ENCODE measurements around the gene SEMA3C.

SEMA3C gene

DNA sequence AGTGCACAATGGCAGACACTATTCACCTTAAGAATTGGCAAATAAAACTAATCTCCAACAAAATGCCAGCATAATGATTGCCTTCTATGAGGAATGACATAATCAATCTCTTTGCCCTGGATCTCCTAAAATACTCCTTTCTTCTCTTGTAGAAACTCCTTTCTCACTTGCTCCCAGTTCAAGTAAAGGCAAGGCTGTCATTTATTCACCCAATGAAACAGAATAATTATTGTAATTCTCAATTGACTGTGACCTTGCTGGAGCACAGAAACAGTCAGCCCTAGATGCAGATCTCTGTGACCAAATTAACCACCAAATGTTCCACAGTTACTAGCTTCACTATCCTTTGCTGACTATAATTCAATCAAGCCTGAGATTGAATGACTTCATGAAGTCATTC, 99.3 kb downstream of the SEMA3C start:
- no peak for DNase-seq

DNA sequence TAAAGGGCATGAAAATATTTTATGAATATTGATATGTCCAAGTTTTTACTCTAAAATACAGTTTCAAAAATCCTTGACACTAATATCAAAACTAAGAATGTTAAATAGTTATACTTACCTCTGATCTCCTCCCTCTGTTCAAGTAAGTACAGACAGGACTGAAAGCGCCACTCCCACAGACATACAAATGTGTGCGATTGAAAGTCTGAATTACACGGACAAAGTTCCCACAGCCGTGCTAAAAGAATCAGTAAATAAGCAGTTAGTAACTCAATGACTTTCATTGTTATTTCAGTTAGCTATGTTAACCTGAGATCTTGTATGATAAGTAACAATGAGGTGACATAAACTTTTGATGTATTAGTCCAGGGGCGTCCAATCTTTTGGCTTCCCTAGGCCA, 100.7 kb downstream of the SEMA3C start:
- DNase-seq: no peak

DNA sequence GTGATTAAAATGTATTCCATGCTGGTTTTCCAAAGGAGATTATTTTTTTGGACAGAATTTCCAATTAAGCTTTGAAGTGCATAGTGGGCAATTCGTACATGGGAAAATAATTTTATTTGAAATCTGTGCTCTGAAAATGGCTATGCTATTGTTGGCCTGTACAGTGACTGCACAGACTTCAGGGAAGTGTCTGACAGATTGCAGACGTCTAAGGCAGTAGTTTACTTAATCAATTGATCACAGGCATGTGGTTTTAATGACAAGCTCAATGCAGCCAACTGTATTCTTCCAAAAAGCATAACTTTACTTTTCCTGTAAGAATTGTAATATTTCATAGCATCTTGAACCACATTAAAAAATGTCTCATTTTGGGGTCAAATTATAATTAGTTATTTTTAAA, 102.0 kb downstream of the SEMA3C start:
- DNase-seq: no peak

DNA sequence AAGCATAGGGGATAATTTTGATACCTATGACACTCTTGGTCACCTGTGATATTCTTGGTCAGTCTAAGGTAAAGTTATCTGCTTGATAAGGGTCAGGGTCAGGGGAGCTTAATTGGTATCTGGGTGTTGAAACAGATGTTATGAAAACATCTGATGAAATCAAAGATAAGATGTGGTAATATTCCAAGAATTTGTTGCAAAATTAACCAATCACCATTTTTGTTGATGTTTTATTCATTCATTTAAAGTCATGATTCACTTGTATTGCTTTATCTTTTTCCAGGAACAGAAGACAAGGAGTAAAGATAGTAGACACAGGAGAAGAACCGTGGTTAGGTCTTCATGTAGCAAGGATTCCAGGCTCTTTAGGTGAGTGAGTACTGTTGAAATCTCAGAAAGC, 103.1 kb downstream of the SEMA3C start:
- no peak for DNase-seq

DNA sequence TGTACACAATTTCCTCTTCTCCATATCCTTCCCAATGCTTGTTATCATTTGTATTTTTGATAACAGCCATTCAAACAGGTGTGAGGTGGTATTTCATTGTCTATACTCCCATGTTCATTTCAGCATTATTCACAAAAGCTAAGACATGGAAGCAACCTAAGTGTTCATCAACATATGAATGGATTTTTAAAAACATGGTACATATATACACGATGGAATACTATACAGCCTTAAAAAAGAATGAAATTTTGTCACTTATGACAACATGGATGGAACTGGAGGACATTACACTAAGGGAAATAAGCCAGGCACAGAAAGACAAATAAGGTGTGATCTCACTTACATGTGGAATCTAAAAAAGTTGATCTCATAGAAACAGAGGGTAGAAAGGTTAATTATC, 109.3 kb downstream of the SEMA3C start:
- DNase-seq: no peak

DNA sequence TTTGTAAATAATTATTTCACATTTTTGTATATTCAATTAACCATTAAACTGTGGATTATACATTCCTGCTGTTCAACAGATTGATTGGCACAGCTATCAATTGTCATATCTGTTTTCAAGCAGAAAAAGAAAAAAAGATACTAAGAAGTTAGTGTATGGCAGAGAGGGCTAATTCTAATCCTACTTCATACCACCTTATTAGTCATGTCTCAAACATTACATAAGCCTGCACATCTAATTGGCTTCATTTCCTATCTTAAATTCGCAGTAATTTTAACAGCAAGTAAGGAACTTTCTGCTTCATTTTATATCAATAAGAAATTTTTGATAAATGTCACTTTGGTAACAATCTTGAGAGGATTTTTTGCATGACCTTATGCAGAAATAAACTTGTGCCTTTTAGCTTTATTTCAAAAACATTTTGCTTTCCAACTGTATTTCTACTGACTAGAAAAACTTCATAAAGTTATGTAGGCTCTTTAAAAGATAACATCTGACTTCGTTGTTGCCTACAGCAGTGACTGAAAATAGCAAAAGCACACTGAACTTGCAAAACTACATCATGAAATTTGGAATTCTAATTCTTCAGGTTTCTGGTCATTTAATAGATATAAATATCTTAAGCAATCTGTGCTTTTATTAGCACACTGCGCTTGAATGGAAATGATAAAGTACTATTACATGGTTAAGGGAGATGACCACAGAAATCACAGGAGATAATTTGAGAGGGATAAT, 111.5 kb downstream of the SEMA3C start:
- DNase-seq: no peak

DNA sequence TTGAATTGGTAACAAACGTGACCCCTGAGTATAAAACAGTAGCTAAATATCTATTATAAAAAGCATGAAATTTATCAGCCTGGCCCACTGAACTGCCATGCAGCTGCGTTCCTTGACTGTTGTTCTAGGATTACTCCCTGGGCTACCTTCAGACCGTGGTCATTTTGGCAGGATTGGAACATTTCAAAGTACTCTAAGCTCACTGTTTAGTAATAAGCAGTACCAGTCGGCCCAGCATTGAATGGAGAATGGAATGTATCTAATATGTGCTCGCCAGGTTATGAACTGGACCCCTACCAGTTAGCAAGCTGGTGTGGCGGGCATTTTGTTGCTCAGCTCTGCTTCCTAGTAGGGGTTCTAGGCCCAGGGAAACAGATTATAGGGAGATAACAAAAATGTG, 112.2 kb downstream of the SEMA3C start:
- no peak for DNase-seq

DNA sequence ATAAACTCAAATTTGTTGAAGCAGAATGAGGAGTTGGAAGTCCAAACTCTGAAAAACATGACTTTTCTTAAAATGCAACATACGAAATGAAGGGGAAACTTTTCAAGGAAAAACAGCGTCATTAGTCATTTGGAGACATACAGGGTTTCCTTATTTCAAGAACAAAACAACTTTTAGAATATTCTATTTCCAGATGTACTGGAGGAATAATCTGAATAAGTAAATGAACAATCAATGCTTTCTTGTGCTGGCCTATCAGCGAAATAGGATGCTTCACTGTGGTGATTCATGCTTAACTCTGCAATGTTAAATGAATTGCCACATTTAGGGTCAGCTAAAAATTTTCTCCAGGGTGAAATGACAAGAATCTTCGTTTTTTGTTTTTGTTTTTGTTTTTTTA, 114.3 kb downstream of the SEMA3C start:
- no peak for DNase-seq

DNA sequence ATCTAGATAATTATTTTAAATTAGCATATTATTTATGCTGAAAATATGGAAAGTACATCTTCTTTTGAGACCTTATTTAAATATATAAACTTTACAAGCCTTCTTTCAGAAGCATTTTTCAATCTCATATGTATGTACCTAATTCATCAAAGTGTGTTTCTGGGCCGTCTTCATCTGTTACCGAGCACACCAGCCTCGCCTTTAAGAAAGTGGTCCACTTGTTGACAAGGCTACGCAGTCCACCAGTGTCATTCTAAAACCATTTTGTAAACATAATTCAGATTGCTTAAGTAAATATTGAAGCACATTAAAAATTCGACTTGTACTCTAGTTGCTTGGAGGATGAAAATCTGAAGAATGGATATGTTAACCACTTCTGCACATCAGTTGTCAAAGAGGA, 116.3 kb downstream of the SEMA3C start:
- no peak for DNase-seq

DNA sequence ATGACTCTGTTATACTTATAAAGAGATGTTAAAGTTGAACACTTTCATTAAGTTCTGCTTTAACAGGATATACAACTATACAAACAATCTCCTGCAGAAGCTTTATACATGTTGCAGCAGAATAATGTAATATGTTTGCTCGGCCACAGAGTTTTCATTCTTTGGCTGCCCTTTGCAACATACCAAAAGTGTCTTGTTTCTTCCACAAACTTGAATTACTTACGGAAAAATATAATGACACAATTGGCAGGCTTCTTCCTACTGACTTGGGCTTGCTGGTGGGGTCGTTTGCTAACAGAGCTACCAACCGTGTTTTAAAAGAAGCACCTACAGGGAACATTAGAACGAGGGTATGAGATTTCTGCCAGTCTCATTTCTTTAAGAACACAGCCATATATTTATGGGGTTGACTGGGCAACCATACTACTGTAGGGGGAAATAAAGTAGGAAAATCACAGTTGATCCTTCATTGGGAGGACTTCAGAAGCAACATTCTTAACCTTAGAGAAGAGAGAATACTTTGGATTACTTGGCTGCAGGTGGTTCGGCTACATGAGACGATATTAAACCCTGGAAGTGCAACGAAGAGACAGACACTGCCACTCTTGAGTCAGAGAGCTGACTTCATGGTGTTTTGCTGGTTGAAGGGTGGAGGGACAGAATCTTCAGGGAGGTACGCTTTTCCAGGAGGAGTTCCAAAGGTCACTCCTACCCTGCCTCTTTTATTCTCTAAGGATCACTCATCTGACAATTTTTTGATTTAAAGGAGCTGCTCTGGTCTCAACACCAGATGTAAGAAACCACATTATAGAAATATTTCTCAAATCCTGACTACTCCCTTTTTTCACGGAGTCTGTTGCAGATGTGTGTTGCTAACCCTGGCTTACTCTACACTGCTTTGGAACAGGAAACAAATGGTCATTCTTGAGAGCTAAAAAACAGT, 123.9 kb downstream of the SEMA3C start:
- DNase-seq: peak; percentile 40

DNA sequence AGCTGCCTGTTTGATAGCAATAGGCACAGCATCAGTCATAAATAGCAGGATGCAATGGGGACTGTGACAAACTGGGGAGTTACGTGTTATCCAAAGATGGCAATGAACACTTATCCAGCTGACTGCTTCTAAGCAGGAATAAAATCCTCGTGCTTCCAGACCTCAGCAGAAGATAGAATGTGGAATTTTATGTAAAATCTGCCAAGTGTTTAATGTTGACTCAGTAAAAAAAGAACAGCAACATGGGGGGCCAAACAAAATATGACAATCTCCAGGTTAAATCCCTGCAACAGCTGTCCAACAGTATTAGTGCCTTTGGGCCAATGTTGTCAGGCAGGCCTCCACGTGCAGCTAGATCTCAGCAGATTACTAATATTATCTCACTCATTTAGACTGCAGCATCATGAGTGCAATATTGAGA, 127.3 kb downstream of the SEMA3C start:
- no peak for DNase-seq

DNA sequence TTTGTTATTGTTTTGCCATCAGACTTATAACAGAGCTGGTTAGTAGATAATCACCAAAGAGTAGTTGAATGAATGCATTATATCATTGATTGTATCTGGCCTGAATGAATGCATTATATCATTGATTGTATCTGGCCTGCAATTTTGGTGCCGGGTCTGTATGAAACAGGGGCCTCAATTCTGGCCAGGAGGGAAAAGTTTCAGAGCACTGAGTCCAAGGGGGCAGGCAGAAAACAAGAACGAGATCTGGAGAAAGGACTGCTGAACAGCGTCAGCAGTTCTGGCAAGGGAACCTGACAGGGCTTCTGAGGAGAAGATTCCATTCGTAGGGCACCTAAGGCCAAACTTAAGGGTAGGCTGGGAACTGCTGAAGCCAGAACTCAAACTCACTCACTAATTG, 128.0 kb downstream of the SEMA3C start:
- DNase-seq: no peak

DNA sequence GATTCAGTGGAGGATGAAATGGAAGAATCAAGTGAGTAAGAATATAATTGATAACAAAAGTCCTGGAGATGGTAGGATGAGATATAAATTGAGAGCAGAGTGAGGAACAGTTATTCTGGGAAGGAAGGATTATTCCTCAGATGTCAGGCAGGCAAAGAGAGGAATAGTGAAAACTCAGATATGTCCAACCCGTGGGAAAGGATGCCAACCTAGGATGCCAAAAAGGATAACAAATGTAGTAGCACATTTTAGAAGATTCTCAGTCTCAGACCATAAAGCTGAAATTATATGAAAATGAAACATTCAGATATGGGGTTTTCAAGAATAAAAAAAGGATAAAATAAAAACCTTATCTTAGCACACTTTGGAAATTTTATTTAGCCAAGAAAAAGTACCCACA, 131.1 kb downstream of the SEMA3C start:
- DNase-seq: no peak

DNA sequence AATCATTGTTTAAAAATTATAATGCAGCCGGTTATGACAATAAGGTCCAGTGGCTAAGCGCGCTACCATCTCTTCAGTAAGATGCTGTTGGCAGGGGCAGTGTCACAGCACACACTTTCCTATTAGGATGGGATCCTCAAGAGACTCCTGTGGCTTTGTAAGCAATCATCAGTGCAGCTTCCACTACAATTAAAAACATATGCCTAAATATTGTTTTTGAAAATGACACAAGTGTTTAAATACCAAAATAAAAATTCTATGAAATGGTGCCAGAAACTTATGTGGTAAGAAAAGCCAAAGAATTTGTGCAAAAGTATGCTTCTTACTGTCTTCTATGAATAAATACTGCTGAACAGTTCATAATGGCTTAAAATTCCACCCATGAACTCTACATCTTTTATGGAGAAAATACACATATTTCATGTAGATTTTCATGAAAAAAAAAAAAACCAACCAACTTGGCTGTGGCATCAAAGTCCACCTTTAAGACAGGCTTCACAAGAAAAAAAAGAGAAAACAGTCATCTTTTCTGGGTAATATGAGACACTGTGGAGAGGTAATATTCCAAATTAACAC, 132.8 kb downstream of the SEMA3C start:
- no peak for DNase-seq

DNA sequence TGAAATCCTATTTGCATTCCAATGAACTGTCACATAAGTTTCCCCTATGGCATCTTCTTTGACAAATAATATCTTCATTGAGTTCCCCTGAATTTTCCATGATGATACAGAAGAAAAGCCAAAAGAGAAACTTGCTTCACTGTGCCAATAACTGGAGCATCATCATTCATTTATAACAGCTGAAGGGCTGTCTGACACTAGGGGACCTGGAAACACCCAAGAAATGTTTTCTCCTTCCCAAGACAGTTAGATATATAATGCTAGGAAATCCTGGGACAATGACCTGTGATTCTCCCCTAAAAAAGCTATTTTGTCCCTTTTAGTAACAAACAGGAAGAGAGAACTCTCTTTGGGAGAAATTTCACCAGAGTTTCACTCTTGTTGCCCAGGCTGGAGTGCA, 133.6 kb downstream of the SEMA3C start:
- DNase-seq: no peak

DNA sequence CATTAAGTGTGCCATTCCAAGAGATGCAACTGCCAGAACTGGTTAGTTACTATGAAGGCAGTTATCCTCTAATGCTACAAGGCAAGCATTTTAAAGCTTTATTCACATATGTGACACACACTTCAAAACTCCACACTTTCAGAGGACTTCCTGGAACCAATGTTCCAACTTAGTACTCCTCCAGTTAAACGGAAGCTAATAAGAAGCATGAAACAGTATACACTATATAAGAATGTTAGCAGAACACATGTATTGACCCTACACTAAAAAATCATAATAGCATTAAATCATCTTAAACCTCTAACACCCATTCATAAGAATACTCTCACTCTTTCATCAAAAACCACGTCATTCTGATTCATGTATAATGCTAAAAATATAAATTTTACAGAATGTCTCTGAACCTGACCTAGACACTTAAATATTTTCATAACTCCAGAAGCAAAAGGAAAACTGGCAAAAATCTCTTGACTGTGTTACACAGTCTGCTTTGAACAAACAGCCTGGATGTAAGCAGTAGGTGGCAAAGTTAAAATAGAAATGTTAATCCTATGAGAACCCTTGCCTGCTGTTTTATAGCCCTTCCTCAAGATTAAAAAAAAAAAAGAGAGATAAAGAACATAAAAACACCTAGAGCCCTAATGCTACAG, 135.0 kb downstream of the SEMA3C start:
- DNase-seq: no peak

DNA sequence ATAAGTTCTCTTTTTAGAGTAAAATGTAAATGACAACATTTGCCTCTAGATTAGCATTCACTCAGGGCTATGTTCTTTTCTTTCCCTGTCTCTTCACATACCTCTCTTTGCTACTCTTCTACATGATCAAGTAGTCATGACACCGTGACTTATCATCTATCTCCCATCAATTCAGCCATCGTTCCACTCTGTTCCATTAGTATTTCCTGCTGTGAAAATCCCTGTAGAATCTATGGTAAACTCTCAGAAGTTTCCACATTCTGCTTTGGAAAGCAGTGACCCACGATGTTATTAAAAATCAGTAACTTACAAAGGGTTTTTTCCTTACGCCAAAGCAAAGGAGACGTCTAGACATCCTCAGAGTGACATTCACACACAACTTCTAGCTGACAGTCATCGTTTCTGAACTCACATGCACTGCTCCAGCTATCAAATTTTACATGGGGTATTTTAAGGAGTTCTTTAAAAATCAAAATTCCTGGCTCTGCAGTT, 135.6 kb downstream of the SEMA3C start:
- no peak for DNase-seq

DNA sequence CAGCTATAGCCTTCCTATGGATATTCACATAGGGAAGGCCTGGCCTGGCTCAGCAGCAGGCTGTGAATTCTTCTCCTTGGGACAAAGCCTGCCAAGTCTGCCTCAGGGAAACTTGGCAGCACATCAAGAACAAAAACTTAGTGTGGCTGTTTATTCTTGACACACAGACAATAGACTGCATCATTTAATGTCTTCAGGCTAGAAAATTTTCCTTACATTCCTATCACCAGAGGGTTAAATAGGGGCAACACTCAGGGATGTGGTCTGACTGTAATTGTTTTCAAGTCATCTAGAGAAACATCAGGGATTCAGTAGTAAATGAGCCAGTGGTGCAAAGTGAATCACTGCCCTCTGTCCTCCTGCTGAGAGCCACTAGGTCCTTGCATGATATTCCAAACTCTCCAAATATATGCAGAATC, 137.3 kb downstream of the SEMA3C start:
- peak; percentile 69 for DNase-seq

DNA sequence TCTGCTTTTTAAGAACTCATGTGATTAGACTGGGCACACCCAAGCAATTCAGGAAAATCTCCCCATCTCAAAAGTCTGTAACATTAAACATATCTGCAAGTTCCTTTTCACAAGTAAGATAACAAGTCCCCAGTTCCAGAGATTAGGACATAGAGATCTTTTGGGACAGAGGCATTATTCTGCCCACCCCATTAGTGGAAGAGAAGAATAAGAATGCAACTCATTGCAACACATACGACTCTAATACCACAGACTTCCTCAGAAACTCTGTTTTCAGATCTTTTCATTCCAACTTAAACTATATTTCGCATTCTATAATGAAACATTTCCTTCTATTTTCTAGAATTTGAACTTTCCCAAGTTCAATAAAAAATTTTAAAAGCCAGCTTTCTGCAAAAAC, 137.7 kb downstream of the SEMA3C start:
- DNase-seq: no peak

DNA sequence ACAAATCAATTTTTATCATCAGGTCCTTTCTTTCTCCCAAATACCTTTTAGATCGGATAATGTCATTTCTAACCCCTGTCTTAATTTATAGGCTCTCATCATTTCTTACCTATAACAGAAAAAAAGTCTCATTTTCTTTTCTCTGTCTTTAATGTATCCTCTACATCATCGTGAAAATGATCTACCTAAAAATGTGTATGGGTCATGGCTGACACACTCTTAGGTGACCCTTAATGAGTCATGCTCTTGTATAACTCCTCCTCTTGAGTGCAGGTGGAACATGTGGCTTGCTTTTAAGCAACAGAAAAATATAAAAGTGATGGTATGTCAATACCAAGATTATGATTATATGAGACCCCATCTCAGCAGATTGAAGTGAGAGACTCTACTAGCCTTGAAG, 139.4 kb downstream of the SEMA3C start:
- no peak for DNase-seq

DNA sequence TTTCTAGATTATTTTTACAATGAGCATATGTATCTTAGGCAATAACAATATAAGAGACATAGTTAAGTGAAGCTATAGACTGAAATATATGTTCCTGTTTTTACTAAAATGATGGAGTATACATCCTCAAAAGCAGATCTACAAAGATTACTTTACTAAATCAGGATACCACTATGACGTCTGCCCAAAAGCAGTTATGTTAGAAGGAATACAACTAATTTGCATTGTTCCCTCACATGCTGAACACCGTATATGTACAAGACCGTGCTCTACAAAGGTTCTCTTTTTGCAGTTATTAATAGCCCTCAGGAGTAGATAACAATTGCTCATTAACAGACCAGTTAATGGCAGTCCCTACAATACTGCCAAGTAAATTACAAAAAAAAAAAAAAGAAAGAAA, 143.0 kb downstream of the SEMA3C start:
- no peak for DNase-seq

DNA sequence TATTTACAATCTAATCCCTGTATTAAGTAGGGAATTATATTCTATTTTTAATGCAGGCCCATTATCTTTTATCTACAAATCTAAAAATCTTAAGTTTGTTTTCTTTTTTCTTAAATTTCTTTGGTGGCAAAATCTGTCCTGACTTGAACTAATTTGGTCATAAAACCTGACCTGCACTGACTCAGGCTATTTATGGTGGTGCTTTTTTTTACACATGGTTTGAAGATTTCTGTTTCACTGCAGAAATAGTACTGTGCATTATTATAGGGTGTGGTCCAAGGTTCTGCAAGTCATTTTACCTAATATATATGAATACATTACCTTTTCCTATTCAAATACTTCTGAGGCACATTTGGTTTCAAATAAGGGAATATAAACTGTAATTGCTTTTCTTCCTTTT, 143.4 kb downstream of the SEMA3C start:
- DNase-seq: no peak

DNA sequence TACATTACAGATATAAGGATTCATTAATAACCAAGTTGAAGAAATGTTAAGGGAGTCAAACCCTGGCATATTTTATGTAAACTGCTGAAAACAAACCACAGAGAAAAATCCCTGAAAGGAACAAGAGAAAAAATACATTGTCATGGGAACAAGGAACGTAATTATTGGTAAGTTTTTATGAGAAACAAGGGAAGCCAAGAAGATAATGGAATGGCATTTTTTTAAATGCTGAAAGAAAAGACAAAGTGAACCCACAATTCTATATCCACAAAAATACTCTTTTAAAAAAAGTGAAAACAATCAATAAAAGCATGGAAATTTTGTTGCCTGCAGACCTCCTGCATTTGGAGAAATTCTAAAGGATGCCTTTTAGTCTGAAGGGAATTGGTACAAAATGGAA, 144.0 kb downstream of the SEMA3C start:
- DNase-seq: no peak

Measured in left hindlimb (tissue), 1 donor.